Astrocyte of the hippocampus (primary cell): ENCODE results near the gene WDR89.
"Not testable (repeated sequence)": the region's sequence is repeated elsewhere in the genome, so short reads cannot be mapped to it uniquely, and the experiment has no call there.

Source experiments
- DNase-seq: peaks from one replicate; pipeline ENCODE4 v3.0.0; 2011; ENCODE audit warnings: low read depth, low spot score

Gene WDR89, protein sequence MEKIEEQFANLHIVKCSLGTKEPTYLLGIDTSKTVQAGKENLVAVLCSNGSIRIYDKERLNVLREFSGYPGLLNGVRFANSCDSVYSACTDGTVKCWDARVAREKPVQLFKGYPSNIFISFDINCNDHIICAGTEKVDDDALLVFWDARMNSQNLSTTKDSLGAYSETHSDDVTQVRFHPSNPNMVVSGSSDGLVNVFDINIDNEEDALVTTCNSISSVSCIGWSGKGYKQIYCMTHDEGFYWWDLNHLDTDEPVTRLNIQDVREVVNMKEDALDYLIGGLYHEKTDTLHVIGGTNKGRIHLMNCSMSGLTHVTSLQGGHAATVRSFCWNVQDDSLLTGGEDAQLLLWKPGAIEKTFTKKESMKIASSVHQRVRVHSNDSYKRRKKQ

DNA sequence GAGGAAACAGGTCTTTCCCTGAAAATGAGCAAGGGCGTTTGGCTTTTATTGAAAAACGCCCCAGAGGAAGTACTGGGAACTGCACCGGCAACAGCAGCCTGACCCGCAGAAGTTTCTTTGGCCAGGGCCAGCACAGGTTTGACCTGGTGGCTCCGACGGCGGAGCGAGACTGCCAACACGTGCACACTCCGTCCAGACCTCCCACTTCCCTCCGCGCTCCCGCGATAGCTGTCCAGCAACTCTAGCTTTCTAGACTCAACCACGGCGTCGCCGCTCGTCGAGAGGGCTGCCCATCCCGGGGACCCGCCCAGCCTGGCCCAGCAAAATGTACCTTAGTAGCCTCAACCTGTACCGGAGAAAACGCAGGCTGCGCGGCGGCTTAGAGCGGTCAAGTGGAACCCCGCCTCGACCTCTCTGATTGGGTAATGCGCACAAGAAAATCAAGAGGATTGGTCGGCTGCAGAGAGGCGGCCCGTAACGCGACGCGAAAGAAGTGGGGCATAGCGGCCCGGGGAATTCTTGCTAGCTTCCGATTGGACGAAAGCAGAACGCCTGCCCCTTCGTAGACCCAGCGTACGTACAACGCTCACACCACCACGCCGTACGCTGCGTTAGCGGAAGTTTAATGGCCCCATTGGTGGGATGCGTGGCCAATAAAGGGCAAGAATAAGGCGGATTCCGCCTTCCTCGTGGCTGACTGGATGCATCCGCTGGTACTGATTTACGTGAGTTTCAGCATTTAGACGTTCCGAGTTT, at the start of gene WDR89:
Gene WDR89, minus strand, starts transcription at position 399 of the 756 bp plus-strand sequence. CDS start 41,929 bp downstream, outside the sequence.
- DNase-seq, result peak; percentile 100

DNA sequence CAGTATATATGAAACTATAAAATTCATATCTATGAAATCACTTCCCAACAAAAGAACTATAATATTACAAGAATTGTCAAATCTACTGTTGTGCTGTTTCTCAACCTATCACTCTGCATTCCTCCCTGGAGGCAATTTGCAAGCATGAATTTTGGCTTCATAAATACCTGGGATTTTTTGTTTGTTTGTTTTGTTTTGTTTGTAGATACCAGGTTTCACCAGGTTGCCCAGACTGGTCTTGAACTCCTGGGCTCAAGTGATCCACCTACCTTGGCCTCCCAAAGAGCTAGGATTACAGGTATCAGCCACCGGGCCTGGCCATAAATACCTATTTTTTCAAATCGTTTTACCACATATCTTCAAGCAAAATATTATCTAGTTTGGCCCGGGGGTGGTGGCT, 47.5 kb upstream of the WDR89 start:
- DNase-seq, result no peak

DNA sequence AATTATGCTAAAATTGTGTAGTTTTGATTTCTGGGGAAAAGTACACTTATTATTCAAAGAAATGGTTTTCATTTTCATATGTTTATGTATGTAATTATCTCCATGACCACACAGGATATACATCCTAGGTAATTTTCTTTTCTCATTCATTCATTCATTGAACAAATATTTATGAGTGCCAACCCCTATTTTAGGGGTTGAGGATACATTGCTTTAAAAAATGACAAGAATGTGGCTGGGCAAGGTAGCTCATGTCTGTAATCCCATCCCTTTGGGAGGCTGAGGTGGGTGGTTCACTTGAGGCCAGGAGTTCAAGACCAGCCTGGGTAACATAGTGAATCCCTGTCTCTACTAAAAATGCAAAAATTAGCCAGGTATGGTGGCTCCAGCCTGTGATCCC, 45.3 kb upstream of the WDR89 start:
- DNase-seq, result no peak

DNA sequence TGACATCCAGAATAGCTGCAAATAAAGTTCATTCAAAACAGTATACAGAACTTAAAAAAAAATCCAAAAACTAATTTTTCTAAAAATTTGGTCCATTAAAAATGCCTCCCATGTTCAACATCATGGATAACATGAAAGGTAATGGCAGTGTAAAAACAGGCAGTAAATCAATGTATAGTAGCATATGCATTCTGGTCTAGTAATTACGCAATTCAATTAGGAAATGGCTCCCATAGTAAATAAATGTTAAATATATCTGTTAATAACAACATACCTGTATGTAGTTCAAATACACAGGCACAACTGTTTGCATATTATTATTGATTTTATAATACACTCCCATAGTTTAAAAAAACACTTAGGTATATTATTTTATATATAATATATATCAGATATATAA, 43.7 kb upstream of the WDR89 start:
- no peak for DNase-seq

DNA sequence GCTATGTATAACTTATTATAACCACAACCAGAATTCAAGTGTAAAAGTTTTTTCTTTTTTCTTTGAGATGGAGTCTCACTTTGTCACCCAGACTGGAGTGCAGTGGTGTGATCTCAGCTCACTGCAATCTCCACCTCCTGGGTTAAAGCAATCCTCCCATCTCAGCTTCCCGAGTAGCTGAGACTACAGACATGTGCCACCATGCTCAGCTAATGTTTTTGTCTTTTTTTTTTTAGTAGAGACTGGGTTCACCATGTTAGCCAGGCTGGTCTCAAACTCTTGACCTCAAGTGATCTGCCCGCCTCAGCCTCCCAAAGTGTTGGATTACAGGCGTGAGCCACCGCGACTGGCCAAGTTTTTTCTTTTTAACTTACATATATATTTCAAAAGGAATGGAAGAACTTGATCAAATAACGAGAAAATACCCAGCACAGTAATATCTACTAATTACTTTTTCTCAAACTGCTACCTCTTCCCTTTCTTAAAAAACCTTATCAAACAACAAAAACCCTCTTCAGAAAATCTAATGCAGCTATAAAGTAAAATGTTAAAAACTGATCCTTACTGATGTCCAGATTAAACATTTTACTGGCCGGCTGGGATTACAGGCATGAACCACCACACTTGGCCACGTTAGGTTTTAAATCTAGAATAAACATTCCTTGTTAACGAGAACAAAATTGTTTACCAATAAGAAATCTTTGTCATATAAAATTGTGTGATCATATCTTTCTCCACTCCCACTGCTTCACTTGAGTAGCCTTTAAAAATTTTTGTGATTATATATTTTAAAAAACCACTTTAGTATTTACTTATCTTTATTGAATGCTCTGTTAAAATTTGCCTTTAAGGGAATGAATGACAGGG, 41.3 kb upstream of the WDR89 start:
- no peak for DNase-seq

DNA sequence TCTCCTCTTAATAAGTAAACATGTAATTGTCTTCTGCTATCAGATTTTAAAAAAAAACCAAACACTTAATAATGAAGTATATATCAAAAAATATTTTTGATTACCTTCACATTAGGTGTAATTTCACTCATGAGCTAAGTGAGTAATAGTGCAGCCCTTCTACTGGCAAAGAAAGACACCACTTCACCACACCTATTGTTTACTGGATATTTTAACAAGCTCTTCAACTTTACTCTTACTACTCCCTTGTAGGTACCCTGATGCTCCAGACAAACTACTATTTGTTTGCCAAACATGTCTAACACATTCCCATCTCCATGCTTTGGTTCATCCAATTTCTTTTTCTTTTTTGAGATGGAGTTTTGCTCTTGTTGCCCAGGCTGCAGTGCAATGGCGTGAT, 36.9 kb upstream of the WDR89 start:
- DNase-seq, result no peak

DNA sequence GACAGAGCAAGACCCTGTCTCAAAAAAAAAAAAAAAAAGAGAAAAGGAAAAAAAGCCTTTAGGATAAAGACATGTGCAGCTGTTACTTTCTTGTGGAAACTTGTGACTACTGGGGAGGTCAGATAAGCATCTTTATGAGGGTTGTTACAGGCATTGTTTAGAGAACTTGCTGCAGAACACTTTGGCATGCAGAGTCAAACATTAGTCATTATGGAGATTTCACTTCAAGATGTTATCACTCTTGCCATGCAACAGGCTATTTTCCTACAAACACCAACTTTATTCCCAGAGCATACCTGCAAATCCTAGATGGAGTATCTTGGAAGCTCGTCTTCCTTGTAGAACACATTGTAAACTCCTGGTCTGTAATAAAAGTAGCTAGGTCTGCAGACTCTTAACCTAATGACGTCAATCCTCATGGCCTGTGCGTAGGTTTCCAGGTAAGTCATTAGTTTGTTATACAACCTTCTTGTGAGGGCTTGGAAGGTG, 36.3 kb upstream of the WDR89 start:
- DNase-seq, result peak; percentile 58

DNA sequence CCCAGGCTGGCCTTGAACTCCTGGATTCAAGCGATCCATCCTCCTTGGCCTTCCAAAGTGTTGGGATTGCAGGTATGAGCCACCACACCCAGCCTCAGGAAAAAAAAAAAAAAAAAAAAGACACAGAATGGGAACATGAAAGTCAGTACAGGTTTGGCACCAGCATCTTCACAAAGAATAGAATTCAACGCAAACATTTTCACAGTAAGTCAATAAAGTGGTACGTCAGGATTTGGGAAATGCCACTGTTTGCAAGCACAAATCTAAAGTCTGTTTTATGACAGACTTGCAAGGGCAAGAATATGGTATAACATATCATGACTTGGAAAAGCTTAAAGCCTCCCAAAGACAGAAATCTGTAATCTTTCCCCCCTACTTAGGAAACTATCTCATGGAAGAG, 34.9 kb upstream of the WDR89 start:
- DNase-seq, result no peak

DNA sequence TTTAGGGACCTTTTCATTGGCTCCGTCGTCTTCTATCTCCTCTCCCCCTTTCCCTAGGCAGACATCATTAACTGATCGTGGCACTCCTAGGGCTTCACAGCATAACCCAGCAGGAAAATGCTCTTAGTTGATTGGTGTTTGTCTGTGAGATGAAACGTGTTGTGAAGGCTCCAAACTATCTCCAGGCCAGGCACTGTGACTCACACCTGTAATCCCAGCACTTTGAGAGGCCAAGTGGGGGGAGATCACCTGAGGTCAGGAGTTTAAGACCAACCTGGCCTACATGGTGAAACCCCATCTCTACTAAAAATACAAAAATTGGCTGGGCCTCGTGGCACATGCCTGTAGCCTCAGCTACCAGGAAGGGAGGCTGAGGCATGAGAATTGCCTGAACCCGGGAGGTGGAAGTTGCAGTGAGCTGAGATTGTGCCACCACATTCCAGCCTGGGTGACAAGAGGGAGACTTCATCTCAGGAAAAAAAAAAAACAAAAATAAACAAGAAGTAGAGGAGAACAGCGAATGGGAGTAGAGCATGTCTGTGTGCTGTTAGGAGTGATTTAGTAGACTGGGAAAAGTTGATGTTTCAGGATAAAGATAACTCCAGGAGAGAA, 32.3 kb upstream of the WDR89 start:
- DNase-seq, result no peak

DNA sequence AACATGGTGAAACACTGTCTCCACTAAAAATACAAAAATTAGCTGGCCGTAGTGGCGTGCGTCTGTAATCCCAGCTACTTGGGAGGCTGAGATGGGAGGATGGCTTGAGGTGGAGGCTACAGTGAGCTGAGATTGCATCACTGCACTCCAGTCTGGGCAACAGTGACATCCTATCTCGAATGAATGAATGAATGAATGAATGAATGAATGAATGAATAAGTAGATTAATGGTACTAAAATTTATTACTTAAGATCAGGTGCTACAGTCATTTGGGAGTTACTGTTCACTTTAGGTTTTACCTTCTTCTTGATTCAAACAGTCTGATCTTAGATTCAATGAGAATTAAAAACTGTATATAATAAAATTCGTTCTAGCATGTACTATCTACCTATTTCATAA, 31.6 kb upstream of the WDR89 start:
- no peak for DNase-seq

DNA sequence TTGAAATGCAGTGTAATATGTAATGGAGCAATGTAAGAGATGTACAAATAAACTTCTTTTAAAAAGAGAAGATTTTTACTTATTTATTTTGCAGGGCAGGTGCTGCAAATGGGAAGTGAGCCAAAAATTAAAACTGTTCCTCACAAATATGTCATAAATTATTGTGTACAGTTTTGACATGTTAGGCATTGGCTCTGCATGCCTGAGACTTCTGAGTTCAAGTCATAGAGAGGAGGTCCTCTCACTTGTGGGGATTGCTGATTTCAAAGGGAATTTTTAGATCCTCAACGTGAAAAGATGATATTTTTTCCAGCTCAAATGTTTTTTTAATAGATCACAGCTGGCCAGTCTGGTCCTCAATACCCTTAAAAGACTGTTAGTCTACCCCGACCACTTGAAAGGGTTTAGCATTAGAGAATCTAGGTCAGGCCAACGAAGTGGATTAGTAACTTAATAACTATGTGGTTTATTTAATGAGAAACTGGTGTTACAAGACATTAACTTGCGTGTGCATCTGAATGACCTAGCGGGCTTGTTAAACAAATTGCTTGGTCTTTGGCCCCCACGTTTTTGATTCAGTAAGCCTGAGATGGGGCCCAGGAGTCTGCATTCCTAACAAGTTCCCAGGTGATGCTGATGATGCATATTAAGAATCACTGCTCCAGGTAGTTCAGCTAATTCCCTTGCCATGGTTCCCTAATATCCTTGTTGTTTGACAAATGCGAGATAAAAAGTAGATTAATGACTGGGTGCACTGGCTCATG, 30.9 kb upstream of the WDR89 start:
- peak; percentile 15 for DNase-seq

DNA sequence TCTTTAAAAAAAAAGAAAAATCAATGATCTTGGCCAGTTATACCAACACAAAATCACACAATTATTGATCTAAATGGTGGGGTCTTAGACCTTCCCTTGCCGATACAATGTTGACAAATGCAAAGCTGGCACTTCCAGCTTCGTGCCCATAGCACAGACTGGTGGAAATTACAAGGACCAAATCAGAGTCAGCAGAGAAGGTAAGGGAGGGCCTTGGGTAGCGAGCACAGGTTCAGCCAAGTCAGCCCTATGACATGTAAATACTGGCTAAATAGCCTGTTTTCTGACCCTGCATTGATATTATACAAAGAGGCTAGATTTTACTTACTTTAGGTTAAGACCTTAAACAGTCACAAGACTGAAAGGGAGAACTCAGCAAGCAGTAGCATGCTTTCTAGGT, 30.3 kb upstream of the WDR89 start:
- no peak for DNase-seq

DNA sequence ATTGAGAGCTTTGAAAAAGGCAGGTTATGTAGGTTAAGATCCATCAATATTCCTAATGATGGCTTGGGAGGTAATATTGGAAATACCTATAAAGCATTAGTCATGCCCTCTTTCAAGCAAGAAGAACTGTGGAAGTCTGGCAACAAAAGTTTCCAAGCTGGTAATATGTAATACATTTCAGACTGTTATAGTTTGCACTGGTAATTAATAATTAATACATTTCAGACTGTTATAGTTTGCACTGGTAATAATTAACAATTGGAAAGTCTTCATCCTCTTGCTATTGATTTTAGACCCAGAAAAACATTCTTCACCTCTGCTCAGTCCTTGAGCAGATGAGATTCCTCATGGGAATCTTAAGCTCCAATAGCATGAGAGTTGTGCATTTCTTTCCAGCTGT, 29.0 kb upstream of the WDR89 start:
- no peak for DNase-seq

DNA sequence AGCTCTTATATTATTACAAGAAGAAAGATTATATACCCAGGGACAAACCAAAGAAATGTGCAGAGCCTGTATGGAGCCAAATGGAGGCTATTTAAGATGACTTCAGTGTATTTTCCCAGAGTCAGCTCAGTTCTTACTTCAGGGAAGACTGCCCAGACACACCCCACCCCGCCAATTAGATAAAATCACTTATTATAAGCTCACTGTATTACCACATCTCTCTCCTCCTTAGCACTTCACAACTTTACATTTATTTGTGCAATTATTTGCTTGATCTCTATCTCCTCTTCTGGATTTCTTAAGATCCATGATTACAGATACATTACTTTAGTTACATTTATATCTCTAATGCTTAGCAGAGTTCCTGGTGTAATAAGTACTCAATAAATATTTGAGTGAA, 24.7 kb upstream of the WDR89 start:
- DNase-seq, result no peak

DNA sequence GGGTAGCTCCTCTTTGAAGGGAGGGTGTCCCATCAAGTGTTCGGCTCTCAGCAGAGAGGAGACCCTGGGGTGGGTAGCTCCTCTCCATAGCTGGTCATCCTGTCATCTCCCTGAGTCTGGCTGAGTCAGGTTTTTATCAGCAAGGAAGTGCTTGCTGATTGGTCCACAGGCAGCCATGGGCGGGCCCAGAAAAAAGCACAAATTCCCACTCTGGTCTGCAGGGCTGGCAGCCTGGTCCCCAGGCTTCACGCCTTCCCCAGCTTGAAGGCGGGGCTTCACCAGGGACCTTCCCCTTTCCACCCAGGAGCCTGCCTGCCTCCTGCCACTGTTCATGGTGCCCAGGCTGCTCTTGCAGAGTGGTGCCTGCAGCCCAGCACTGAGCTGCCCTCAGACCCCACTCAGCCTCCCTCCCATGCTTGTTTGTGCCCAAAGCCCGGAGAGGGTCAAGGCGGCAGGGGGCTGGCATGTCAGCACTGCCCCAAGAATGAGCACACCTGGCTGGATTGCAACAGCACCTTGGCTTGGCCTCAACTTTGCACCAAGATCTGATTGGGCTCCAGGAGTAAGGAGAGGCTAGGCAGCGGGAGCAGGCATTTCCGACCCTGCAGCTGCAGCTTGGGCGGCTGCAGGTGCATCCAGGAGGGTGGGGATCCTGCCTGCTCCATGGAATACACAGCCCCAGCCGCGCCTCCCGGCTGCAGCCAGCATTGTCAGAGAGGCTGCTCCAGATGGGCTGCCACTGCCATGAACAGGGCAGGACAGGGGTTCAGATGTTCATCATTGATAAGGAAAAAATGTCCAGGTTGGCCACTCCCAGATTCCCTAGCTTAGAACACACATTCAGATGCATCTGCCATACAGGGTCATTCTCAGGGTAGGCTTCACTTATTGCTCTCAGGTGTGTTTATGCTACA, 22.0 kb upstream of the WDR89 start:
- no peak for DNase-seq

DNA sequence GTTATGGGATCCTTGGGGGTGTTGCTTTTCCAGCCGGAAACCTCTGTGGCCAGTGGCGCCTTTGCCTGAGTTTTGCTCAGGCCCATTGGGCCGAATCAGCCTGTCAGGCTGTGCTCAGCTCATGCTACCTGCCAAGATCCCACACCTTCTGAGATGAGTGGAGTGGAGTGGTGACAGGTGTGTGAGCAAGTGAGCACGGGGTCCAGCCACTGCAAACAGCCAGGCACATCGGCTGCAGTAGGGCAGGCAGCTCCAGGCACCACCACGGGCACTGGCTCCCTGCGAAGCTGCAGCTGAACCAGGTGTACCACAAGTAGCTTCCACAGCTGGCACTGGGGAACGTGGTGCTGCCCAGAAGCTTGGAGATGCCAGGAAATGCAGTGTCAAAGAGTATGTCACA, 21.1 kb upstream of the WDR89 start:
- no peak for DNase-seq

DNA sequence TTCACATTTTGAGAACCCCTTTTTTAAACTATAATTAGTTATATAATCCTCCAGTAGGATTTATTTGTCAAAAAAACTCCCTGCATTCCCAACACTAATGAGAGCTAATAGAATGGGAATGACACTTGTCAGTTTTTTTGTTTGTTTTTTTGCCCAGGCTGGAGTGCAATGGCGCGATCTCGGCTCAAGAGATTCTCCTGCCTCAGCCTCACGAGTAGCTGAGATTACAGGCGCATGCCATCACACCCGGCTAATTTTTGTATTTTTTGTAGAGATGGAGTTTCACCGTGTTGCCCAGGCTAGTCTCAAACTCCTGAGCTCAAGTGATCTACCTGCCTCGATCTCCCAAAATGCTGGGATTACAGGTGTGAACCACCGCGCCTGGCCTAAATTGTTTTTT, 20.2 kb upstream of the WDR89 start:
- not testable (repeated sequence) for DNase-seq

DNA sequence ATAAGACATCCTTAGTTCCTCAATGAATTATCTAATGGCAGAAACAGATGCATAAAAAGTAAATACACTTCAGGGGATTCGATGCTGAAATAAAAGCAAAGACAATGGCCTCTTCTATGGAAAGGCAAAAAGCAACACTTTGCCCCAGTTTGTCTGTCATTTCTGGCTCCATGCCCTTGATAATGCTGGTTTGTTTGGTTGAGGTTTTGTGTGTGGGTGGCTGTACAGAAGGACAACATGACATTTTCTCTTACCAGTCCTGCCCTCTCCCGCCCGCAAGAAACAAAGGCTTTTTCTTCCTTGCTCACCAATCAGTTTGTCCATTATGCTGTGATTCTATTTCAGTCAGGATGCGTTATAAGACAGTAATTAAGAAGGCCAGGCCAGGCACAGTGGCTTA, 18.1 kb upstream of the WDR89 start:
- peak; percentile 52 for DNase-seq

DNA sequence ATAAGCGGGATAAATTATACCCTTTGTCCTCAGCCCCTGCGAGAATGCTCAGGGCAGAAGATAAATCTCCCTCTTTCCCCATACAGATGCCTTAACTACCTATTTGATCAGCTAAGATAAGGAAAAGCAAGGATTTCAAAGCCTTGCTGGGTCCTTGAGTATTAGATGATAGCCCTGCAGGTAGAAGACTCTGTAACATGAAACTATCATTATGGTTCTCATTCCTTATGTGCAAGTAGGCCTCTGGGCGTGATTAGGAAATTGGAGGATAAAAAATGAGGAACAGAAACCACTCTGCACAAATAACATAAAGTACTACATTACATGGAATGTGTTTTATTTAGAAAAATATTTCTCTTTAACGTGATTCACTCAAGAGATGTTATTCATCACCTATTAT, 14.5 kb upstream of the WDR89 start:
- DNase-seq, result no peak

DNA sequence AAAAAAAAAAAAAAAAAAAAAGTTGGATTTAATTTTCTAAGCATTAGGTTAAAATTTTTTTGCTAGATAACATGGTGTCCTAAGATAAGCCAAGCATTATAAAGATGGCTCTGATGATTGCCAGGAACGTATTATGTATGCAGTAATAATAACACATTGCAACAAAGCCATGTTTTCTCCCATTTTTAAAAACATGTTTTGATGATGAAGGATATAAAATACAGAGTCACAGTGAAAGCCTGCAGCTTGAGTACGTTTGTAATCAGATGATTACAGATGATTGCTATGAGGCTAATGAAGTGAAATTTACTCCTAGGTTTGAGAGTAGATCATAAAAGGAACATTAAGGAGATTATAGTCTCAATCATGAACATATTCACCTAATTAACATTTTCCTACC, 13.3 kb upstream of the WDR89 start:
- no peak for DNase-seq
